ENCODE measurements around the gene ZDHHC1.

GRCh38 chr16:67350324-67350723, 66.0 kb downstream of the ZDHHC1 start:
- no peak for TF ChIP-seq POLR2AphosphoS5 (IDR thresholded peaks at IDR 0.05; ENCODE audit: low read depth, low read length)
- no peak for TF ChIP-seq GATA2 (CRISPR knock-in tag; IDR thresholded peaks at IDR 0.05)
- TF ChIP-seq, protein P1, sequence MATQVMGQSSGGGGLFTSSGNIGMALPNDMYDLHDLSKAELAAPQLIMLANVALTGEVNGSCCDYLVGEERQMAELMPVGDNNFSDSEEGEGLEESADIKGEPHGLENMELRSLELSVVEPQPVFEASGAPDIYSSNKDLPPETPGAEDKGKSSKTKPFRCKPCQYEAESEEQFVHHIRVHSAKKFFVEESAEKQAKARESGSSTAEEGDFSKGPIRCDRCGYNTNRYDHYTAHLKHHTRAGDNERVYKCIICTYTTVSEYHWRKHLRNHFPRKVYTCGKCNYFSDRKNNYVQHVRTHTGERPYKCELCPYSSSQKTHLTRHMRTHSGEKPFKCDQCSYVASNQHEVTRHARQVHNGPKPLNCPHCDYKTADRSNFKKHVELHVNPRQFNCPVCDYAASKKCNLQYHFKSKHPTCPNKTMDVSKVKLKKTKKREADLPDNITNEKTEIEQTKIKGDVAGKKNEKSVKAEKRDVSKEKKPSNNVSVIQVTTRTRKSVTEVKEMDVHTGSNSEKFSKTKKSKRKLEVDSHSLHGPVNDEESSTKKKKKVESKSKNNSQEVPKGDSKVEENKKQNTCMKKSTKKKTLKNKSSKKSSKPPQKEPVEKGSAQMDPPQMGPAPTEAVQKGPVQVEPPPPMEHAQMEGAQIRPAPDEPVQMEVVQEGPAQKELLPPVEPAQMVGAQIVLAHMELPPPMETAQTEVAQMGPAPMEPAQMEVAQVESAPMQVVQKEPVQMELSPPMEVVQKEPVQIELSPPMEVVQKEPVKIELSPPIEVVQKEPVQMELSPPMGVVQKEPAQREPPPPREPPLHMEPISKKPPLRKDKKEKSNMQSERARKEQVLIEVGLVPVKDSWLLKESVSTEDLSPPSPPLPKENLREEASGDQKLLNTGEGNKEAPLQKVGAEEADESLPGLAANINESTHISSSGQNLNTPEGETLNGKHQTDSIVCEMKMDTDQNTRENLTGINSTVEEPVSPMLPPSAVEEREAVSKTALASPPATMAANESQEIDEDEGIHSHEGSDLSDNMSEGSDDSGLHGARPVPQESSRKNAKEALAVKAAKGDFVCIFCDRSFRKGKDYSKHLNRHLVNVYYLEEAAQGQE (IDR thresholded peaks at IDR 0.05; ENCODE audit: low read depth, low read length) = no peak
- TF ChIP-seq, protein P2, sequence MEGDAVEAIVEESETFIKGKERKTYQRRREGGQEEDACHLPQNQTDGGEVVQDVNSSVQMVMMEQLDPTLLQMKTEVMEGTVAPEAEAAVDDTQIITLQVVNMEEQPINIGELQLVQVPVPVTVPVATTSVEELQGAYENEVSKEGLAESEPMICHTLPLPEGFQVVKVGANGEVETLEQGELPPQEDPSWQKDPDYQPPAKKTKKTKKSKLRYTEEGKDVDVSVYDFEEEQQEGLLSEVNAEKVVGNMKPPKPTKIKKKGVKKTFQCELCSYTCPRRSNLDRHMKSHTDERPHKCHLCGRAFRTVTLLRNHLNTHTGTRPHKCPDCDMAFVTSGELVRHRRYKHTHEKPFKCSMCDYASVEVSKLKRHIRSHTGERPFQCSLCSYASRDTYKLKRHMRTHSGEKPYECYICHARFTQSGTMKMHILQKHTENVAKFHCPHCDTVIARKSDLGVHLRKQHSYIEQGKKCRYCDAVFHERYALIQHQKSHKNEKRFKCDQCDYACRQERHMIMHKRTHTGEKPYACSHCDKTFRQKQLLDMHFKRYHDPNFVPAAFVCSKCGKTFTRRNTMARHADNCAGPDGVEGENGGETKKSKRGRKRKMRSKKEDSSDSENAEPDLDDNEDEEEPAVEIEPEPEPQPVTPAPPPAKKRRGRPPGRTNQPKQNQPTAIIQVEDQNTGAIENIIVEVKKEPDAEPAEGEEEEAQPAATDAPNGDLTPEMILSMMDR (IDR thresholded peaks at IDR 0.05) = no peak
- no peak for TF ChIP-seq YY1 (IDR thresholded peaks at IDR 0.05; ENCODE audit: low read depth)
- TF ChIP-seq EZH2phosphoT487 (IDR thresholded peaks at IDR 0.05; ENCODE audit: borderline replicate concordance, low read depth) = no peak
- TF ChIP-seq PBX3 (IDR thresholded peaks at IDR 0.05) = no peak
- TF ChIP-seq, protein P3, sequence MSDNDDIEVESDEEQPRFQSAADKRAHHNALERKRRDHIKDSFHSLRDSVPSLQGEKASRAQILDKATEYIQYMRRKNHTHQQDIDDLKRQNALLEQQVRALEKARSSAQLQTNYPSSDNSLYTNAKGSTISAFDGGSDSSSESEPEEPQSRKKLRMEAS (IDR thresholded peaks at IDR 0.05; ENCODE audit: low read depth) = no peak
- TF ChIP-seq NFIC (IDR thresholded peaks at IDR 0.05; ENCODE audit: borderline replicate concordance) = no peak
- TF ChIP-seq IRF3 (IDR thresholded peaks at IDR 0.05; ENCODE audit: low read depth, low read length) = no peak
- no peak for TF ChIP-seq EP300 (IDR thresholded peaks at IDR 0.05; ENCODE audit: borderline replicate concordance in 1 of 2, low read depth in 1 of 2, low read length in 1 of 2)
